PFSK-1 (cell line): ENCODE data around the gene TRPM2.

ENCODE experiments used
- FOXP2 ChIP-seq: optimal IDR thresholded peaks from 2 replicates; pipeline ENCODE3; 2011; ENCODE audit warnings: borderline replicate concordance, control low read depth, inconsistent platforms; ENCODE audit not compliant: insufficient read depth; ENCODE audit errors: extremely low read length, extremely low read depth
- POLR2AphosphoS5 ChIP-seq: IDR thresholded peaks from 2 replicates; pipeline ENCODE4 v1.6.1; 2012; ENCODE audit warnings: low read depth, mild to moderate bottlenecking, control low read depth, low read length, moderate library complexity
- REST ChIP-seq, 2 experiments: IDR thresholded peaks; 2 replicates each; pipeline versions ENCODE4 v1.6.1 to v1.8.0; 2011 to 2012; ENCODE audit warnings: low read depth in 2 of 2, low read length in 2 of 2, control low read depth in 1 of 2, inconsistent platforms in 1 of 2, mild to moderate bottlenecking in 1 of 2, moderate library complexity in 1 of 2; ENCODE audit not compliant: insufficient read depth in 1 of 2
- SIN3A ChIP-seq: IDR thresholded peaks from 2 replicates; pipeline ENCODE4 v1.6.1; 2012; ENCODE audit warnings: mild to moderate bottlenecking, low read length, moderate library complexity, borderline replicate concordance; ENCODE audit not compliant: insufficient read depth
- TAF1 ChIP-seq: IDR thresholded peaks from 2 replicates; pipeline ENCODE4 v1.6.1; 2012; ENCODE audit warnings: low read length, control low read depth, borderline replicate concordance; ENCODE audit not compliant: insufficient read depth

Gene TRPM2

GRCh38 chr21:44460441-44460755 lies 107.0 kb downstream of the TRPM2 start:
- TF ChIP-seq FOXP2 (no peak), SIN3A (no peak), POLR2AphosphoS5 (no peak), TAF1 (no peak), REST (IDR thresholded peaks at IDR 0.05; ENCODE audit: insufficient read depth in 1 of 2, low read depth in 2 of 2, low read length in 2 of 2) (no peak)

- TF ChIP-seq FOXP2 (no peak), TAF1 (no peak), REST (IDR thresholded peaks at IDR 0.05; ENCODE audit: insufficient read depth in 1 of 2, low read depth in 2 of 2, low read length in 2 of 2) (no peak), SIN3A (no peak), POLR2AphosphoS5 (no peak)
These were observed 107.6 kb downstream of the TRPM2 start for GRCh38 chr21:44461005-44461404.

GRCh38 chr21:44461464-44462001 lies 108.1 kb downstream of the TRPM2 start:
- TF ChIP-seq REST (IDR thresholded peaks at IDR 0.05; ENCODE audit: insufficient read depth in 1 of 2, low read depth in 2 of 2, low read length in 2 of 2) (no peak), FOXP2 (no peak), POLR2AphosphoS5 (no peak), TAF1 (no peak), SIN3A (no peak)

GRCh38 chr21:44462086-44462833 lies 108.8 kb downstream of the TRPM2 start:
- TF ChIP-seq POLR2AphosphoS5 (no peak), TAF1 (no peak), REST (IDR thresholded peaks at IDR 0.05; ENCODE audit: insufficient read depth in 1 of 2, low read depth in 2 of 2, low read length in 2 of 2) (no peak), SIN3A (no peak), FOXP2 (no peak)

- TF ChIP-seq SIN3A (no peak), TAF1 (no peak), FOXP2 (no peak), POLR2AphosphoS5 (no peak), REST (IDR thresholded peaks at IDR 0.05; ENCODE audit: insufficient read depth in 1 of 2, low read depth in 2 of 2, low read length in 2 of 2) (no peak)
These were observed 109.4 kb downstream of the TRPM2 start for GRCh38 chr21:44462834-44463200.
